HCT116 (cell line): ENCODE results near the gene PAN3. TPM values are rescaled to one million over a fixed set of nuclear protein-coding genes. Genes with fewer than 3 reads are reported as not detected.

Experiments used
- total RNA-seq: library from RNA; stranded (reverse); gene quantifications from one replicate; pipeline ENCODE4 v1.2.1, GENCODE V29; 2021; ENCODE audit not compliant: unreplicated experiment

The PAN3 gene
- total RNA-seq, 1 experiment from 2014 or later, result 30.1 TPM

Other genes starting within 250 kb of the PAN3 start
- gene PDX1, start 218.5 kb upstream of the PAN3 start, total RNA-seq, result 1.7 TPM
- 12.5 TPM for gene CDX2, start 169.2 kb upstream of the PAN3 start, total RNA-seq
- gene URAD, start 149.9 kb upstream of the PAN3 start, total RNA-seq, result not detected
- gene FLT3, start 38.0 kb upstream of the PAN3 start, total RNA-seq, result 0.17 TPM